NCI-H1092 treated with DMSO at 0.1 percent for 48 hours (cell line): Measurements from ENCODE around the gene CCDC183.
"Not testable (repeated sequence)": the region's sequence is repeated elsewhere in the genome, so short reads cannot be mapped to it uniquely, and the experiment has no call there.

Experiments used
- DNase-seq: peaks from one replicate; lab custom pipeline; 2025; lab: John Stamatoyannopoulos, UW

The CCDC183 gene

GRCh38 chr9:136839229-136840139 lies 43.3 kb downstream of the CCDC183 start:
- no peak for DNase-seq

- no peak for DNase-seq
Measured at GRCh38 chr9:136840140-136840876, 44.2 kb downstream of the CCDC183 start.

GRCh38 chr9:136840877-136841645 lies 44.9 kb downstream of the CCDC183 start:
- DNase-seq = peak; percentile 82

- DNase-seq = peak; percentile 23
Measured at GRCh38 chr9:136841646-136842379, 45.7 kb downstream of the CCDC183 start.

- DNase-seq = peak; percentile 62
Measured at GRCh38 chr9:136842380-136842948, 46.3 kb downstream of the CCDC183 start, which contains the start of gene AJM1. AJM1 (plus strand) TSS chr9:136842478; CDS start chr9:136844415, 1,937 bp downstream.

- DNase-seq = not testable (repeated sequence)
Measured at GRCh38 chr9:136843159-136843800, 47.1 kb downstream of the CCDC183 start.

- not testable (repeated sequence) for DNase-seq
Measured at GRCh38 chr9:136843801-136844740, 47.9 kb downstream of the CCDC183 start.

- DNase-seq = no peak
Measured at GRCh38 chr9:136844761-136845464, 48.8 kb downstream of the CCDC183 start.

- no peak for DNase-seq
Measured at GRCh38 chr9:136845465-136846260, 49.5 kb downstream of the CCDC183 start.

- DNase-seq = no peak
Measured at GRCh38 chr9:136846376-136847087, 50.4 kb downstream of the CCDC183 start.

- DNase-seq = no peak
Measured at GRCh38 chr9:136847088-136847825, 51.1 kb downstream of the CCDC183 start.

- DNase-seq = peak; percentile 38
Measured at GRCh38 chr9:136847826-136848392, 51.8 kb downstream of the CCDC183 start.

GRCh38 chr9:136848393-136849037 lies 52.4 kb downstream of the CCDC183 start:
- DNase-seq = peak; percentile 62

GRCh38 chr9:136849038-136849959 lies 53.2 kb downstream of the CCDC183 start, which contains the start of gene PHPT1:
PHPT1 (plus strand) TSS chr9:136849409; CDS start chr9:136849431, 22 bp downstream.
- DNase-seq = peak; percentile 99
